HG02798 (cell line): ENCODE results near the gene C2orf76.
A peak's percentile ranks its signal among the peaks of the same experiment; 100 is the strongest.
"Not testable (repeated sequence)": the region's sequence is repeated elsewhere in the genome, so short reads cannot be mapped to it uniquely, and the experiment has no call there.

Experiments used
- ATAC-seq: cut with Tn5 transposase; IDR thresholded peaks from one replicate; pipeline ENCODE4 v1.9.1; 2021; ENCODE audit warnings: mild to moderate bottlenecking; ENCODE audit not compliant: unreplicated experiment, poor library complexity

The C2orf76 gene

DNA sequence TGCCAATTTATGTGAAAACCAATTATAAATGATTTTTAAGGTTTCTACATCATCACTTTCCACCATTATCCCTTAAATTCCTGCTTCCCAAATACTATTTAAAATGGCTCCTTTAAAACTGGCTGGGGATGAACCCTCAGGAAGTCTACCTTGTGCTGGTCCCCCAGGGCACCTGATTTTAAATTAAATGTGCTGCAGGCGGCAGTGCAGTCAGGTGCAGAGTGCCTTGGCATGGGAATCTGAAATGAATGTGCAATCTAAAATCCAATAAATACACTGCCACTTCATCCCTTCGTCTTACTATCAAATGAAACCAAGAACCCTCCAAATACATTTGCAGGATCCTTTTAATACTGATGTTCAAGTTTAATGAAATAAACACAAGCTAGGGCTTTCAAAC lies 61.8 kb downstream of the C2orf76 start:
- no peak for ATAC-seq

DNA sequence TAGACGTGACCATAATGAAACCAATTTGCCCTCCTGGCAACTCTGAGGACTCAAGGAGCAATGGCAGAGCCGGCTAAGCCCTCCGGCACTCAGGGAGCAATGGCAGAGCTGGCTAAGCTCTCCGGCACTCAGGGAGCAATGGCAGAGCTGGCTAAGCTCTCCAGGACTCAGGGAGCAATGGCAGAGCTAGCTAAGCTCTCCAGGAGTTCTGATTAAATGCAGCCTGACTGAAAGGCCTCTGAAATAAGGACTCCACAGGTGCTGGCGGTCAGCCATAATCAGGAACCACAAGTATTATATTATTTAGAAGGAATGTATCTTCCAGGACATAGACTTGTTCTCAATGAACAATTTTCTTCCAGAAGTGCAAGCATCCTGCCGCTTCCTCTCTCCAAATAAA lies 65.2 kb downstream of the C2orf76 start:
- ATAC-seq: no peak

DNA sequence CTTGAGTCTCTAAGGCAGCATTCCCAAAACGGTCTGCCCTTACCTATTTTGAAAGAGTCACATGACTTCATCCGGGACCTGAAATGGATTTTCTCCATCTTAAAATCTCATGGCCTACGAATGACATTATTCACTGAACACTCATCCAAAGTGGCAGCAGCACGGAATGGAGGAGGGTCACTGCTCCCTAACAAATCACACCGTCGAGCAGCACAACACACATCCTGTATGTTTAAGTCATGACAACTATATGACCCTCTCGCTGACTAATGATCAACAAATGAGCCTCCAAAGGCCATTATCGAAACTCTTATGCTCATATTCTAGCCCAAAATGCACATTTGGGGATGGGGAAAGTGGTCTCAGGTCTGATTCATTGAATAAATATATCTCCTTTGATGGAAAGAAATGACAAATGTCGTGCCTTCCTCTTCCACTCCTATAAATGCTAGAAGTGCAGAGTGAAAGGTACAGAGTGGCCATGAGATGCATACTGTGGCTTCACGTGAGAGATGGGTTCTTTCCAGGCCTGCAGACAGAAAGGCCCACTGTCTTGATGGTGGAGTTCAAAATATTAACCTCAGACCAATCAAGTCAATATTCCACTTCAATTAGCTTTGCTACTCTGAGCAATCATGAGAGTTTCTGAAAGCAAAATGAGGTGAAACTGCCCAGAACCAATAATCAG lies 70.8 kb downstream of the C2orf76 start:
- no peak for ATAC-seq

DNA sequence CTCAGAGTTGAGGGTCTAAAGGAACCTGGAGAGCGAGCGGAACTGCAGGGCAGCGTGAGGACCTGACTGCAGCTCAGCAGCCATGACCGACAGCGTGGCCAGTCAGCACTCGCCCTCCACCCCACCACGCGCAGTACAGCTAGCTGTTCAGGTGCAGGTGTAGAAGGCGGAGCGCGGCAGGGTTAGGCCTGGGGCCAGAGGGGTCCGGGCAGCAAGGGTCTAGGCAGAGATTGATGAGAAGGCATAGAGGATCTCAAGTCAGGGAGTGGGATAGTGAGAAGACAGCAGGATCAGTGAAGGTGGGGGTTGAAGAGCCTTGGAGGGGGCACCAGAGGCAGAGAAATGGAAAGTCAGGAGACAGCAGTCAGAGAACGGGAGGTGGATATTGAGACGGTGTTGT lies 72.0 kb downstream of the C2orf76 start:
- ATAC-seq: no peak

DNA sequence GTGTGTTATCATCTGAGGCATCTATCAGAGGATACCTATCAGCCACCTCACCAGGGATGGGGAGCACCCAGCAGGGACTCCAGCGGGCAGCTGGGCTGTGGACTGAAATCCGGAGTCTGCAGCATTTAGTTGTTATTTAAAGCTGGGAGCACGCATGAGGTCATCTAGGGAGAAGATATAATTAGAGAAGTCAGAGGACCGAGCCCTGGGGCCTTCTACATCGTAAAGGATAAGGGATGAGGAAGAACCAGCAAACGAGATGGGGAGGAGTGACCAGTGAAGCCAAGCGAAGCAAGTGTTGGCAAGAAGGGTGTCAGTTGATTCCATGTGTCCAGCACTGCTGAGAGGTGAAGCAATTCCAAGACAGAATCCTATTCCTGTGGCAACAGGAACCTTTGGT lies 72.7 kb downstream of the C2orf76 start:
- ATAC-seq: no peak

DNA sequence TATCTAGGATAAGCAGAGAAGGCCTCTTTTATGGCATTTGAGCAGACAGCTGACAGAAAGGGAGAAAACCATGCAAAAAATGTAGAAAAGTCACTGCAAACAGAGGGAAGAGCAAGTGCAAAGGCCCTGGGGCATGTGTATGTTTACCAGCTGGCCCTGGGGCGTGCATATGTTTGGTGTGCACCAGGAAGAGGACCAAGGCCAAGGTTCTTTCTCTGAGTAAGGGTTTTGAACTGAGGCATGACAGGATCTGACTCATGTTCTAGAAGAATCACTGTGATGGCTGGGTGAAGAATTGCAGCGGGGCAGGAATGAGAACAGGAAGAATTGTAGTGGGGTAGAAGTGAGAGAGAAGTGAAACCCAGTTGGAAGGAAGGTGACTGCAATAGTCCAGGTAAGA lies 73.4 kb downstream of the C2orf76 start:
- no peak for ATAC-seq

DNA sequence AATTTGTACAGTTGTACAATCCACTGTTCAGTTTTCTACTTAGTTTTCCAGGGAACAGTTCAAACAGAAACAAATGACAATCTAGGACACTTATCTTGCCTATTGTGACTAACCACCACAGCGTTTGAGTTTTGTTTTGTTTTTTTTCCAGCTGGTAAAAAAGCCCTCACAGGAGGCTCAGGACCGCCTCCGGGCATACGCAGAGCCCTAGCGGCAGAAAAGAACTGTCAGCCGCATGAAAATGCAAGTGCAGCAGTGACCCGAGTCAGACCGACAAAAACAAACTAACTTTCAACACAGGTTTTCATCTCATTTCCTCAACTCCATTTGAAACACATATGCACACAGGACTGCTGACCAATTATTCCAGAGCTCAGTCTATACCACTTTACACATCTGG lies 74.4 kb downstream of the C2orf76 start:
- no peak for ATAC-seq

DNA sequence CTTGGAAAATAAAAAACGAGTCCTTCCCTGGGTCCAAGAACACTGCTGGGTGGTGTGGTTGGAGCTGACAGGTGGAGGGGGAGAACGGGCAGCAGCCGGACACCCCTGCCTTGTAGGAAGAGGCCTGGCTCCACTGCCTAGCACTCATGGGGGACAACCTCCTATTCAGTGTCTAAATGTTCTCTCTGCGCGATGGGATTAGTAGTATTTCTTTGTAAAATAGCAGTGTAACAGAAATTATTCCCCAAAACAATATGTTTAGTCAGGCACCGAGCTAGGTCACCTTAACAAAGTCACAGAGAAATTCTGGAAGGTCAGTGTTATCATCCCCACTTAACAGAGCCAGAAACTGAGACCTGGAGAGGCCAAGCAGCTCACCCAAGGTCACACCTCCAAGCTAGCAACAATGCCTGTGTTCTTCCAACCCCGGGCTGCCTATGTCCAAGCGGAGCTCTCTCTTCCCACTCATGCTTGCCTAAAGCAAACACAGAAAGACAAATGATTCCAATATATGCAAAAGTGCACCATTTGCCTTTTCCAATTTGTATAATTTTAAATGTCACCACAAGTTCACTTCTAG lies 75.0 kb downstream of the C2orf76 start:
- no peak for ATAC-seq

DNA sequence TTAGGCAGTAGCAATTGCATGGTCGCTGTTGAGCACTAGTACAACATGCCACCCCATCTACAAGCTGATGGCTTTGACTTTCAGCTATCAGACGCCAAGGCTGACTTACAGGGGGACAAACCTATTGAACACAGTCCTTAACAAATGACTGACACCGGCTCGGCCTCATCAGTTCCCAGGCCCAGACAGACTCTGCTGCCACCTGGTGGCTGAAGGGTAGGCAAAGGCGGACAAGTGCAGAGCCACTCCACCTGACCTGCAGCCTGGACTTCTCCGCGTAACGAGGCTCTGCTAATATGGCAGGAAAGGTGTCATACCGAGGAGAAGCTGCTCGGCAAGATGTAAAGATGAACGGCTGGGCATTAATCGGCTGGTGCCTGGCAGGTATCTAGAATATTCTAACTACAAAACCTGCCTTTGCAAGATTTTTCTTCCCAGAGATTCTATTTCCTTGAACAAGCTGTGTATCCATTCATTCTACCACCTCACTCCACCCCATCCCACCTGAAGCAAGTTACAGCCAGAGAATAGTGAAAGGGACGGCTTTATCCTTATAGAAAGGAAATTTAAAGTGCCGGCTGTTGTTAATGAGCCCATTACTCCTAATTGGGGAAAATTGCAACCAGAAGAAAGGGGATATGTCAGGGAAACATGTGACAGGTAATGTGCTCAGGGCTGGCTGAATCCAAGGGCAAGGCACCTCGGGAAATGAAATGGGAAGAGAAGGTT lies 75.6 kb downstream of the C2orf76 start:
- peak; percentile 99 for ATAC-seq

DNA sequence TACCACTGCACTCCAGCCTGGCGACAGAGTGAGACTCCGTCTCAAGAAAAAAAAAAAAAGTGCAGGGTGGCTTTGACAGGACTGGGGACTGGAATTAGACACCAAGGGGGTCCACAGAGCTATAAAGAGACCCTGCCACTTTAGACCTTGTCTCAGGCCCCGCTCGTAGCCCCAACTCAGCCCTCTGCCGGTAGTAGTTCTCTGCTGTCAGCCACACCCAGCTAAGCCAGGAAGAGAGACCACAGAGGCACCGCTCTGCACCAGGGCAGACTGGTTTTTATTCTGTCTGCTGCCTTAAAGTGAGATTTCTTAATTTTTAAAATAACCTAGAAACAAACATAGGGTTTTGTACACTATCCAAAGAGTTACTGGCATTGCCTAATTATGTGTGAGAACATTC lies 77.0 kb downstream of the C2orf76 start:
- no peak for ATAC-seq

DNA sequence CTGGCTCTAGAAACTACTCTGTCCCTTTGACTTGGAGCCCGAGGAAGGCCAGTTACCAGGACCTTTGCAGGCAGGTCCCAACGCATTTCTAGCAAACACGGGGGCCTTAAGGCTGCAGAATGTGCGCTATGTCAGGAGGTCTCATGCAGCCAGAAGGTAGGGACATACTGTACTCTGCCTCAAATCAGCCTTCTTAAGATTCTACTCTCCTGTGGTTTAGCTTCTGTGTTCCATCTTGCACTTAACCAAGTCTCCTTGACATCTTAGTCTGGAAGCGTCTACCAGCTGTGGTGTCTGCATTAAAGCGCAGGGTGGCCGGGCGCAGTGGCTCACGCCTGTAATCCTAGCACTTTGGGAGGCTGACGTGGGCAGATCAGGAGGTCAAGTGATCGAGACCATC lies 77.5 kb downstream of the C2orf76 start:
- no peak for ATAC-seq

DNA sequence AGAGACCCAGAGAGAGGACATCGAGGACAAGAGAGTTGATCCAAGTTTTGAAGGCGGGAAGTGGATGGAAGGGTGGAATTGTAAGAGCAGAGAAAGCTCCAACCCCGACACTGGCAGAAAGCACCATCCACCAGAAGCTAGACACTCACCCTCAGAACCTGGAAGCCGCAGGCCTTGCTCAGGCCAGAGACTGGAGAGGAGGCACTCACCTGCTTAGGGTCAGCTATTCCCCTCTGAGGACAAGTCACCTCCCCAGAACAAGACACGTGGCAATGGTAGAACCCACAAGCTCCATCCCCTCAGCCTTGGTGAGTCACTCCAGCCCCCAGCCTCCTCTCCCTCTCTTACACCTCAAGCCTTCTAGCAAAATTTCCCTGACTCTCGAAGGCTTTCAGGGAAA lies 78.1 kb downstream of the C2orf76 start:
- ATAC-seq: no peak

DNA sequence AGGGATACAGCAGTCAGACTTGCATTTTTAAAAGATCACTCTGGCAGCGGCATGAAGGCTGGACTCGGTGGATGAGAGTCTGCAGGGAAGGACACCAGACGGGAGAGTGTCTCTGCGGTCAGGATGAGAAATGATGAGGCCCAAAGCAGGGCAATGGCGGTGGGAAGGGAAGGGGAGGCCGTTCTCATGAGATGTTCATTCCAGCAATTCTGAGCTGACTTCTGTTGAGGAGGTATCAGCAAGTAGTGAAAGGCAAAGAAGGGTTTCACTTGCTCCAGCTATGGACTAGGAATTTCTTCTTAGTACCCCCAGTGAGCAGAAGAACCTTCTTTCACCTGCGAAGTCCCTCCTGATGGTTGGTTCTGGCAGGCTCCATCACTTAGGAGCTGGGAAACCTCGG lies 80.0 kb downstream of the C2orf76 start:
- ATAC-seq: no peak

DNA sequence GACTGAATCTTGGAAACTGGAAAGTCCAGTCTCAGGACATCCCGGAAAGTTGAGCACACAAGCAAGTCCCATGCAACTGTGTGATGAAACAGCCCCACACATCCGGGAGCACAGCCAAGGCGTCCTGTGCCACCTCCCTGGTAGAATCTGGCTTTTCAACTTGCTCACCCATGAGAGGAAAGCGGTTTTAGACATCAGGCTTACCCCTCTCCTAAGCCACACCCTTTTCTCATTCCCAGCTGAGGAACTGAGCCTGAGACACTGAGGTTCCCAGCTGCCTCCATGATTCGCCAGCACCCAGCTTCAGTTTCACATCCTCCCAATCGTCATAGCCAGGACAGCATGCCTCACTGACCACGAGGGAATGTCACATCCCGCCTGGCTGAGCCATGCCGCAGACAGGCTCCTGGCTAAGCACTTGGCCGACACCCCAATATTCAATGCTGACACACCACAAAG lies 82.7 kb downstream of the C2orf76 start:
- ATAC-seq: no peak

DNA sequence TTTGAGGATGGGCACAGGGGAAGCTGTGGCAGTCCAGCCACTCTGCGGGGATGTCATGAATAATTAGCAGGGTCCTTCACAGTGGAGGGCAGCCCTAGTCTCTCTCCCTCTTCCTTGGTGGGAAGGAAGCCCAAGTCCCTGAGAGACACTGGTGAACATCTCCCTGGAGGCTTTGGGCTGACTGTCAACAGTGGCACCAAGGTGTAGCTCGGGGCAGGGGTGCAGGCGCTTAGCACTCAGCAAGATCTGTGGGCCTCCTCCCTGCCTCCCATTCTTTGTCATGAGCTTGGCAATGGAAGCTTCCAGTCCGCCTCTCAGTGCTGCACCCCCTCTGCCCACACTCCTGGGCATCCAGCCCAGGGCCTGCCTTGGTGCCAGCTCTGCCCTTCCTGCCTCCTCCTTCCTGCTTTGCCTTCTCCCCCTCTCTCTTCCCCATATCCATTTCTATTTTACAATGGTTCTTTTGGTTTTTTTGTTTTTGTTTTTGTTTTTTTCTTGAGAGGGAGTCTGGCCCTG lies 83.6 kb downstream of the C2orf76 start:
- no peak for ATAC-seq

DNA sequence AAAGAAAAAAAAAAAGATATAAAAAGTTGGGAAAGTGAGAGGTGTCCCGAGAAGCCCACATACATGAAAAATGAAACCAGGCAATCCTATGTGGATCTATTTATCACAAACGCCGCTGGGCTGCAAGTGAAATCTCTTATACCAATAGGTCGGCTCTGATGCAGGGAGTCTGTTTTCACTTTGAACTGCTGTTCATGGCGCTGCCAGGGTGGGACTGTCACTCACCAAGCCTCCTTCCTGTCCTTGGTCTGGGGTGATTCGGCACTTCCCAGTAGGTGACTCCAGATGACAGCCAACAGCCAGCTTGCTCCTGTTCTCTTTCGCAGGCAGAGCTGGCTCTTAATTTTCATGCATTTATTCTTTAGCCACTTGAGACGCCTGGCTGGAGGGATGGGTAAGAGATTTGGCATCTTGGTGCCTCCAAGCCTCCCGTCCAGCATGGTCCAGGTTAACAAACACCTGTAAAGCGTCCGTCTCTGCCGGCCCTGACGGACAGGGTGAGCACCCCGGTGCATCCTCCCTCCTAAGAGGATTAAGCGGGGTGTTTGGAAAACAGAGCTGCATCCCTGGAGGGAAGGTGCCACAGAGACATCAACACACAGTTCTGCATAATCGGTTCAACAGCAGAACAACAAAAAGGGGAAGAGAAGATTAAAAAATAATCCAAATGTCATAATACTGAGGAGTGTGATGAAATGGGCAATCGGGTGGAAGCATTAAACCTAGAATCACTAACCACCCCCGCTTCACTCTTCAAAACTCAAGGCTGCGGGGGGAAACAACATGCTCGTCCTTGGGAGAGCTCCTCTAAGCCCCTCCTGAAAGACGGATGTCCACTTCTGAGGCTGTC lies 84.3 kb downstream of the C2orf76 start:
- ATAC-seq: no peak

DNA sequence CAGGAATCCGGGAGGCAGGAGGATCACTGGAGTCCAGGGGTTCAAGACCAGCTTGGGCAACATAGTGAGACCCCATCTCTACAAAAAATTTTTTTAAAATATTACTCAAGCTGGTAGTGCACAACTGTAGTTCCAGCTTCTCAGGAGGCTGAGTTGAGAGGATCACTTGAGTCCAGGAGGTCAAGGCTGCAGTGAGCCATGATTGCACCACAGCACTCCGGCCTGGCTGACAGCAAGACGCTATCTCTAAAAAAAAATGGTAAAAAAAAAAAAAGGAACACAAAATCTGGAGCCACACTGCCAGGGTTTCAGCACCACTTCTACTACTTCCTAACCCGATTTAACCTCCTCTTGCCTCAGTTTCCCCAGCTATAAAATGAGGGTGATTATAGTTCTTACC lies 86.0 kb downstream of the C2orf76 start:
- no peak for ATAC-seq

DNA sequence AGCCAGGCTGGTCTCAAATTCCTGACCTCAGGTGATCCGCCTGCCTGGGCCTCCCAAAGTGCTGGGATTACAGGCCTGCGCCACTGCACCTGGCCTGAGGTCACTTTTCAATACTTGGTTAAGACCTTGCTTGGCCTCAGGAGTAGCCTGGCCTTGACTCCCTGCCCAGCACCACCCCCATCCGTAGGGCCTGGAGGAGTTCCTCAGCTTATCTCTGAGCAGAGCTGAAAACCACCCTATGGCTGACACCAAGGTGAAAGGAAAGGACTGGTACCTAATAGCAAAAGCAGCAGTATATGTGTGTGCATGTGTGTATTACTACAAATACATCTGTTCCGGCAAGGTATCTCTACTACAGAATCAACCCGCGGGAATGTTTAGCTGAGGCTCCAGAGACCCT lies 87.0 kb downstream of the C2orf76 start:
- ATAC-seq: no peak

DNA sequence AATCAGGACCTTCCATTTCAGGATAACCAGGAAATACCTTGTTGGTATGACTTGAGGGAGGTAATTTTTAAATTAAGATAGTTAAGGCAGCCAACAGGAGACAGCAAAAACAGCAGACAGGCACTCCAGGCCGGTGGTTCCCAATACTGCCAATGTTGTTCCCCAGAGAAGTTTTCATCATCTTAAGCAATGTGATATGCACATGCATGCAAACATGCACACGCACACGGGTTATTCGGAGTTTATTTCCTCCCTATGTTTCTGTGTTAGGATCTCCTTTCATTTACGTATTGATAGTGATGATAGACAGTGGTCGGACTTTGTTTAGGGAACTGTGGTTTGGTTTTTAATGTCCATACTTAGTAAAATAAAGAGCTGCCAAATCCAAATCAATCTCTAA lies 87.7 kb downstream of the C2orf76 start:
- ATAC-seq: no peak

DNA sequence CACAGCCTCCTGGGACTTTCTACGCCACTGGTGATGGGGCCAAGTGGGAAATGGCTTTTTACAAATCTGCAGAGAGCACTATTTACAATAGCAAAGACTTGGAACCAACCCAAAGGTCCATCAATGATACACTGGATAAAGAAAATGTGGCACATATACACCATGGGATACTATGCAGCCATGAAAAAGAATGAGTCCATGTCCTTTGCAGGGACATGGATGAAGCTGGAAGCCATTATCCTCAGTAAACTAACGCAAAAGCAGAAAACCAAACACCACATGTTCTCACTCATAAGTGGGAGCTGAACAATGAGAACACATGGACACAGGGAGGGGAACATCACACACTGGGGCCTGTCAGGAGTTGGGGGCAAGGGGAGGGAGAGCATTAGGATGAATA lies 88.2 kb downstream of the C2orf76 start:
- ATAC-seq: not testable (repeated sequence)

DNA sequence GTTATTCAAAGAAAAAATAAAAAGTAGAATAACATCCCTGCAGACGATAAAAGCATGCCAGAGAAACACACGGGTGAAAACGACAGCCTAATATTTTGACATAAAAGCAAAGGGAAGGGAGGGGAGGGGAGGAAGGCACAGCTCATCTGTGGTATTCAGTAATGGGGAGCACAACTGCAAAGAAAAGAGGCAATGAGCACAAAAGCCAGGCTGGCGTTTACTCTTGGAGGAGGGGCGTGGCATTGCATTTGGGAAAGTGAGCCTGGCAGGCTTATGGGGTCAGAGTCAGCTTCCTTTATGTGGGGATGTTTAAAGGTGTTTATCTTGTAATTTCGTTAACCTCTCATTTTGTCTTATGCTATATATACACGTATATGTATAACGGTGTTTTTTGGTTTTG lies 89.8 kb downstream of the C2orf76 start:
- ATAC-seq: no peak
